OCI-LY1 (cell line): Measurements from ENCODE around the gene YDJC.

Experiments used
- CTCF ChIP-seq: fragments of 200-600 bp; sonication (generic), shearing (Covaris generic); IDR thresholded peaks from 2 replicates; pipeline ENCODE4 v1.5.1; 2017; ENCODE audit warnings: mild to moderate bottlenecking, antibody characterized with exemption, low read length, moderate library complexity, mixed read lengths
- EZH2 ChIP-seq: fragments of 200-600 bp; sonication (generic), shearing (Covaris generic); IDR thresholded peaks from 2 replicates; pipeline ENCODE4 v1.8.0; 2017; ENCODE audit warnings: borderline replicate concordance, mixed run types, mild to moderate bottlenecking, antibody characterized with exemption, low read length, moderate library complexity, mixed read lengths

- TF ChIP-seq CTCF: no peak
- no peak for TF ChIP-seq EZH2
These were observed 23.0 kb downstream of the YDJC start for GRCh38 chr22:21606775-21607174.
